Measurements from ENCODE around the gene MTERF4. TPM values are rescaled to one million over a fixed set of nuclear protein-coding genes. Genes with fewer than 3 reads are reported as not detected.

The MTERF4 gene
- polyA plus RNA-seq, 1 donor from 2014 or later, result 142 TPM

DNA sequence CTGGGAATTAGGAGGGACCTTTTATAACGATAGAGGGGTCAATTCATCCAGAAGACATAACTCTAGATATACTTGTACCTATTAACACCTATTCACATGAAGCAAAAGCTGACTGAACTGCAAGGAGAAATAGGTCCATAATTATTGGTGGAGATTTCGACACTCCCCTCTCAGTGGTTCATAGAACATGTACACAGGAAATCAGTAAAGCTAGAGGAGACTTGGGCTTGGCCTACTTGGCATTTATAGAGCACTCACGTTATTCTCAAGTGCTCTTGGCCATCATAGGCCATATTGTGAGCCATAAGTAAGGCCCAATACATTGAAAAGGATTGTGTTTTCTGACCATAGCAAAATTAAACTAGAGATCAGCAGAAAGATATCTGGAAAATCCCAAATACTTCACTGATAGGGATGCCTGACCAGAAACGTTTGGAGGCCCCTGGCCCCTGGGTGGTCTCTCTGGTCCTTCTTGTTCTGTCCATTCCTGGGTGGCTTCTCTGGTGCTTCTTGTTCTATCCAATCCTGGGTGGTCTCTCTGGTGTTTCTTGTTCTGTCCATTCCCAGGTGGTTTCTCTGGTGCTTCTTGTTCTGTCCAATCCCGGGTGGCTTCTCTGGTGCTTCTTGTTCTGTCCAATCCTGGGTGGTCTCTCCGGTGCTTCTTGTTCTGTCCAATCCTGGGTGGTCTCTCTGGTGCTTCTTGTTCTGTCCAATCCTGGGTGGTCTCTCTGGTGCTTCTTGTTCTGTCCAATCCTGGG is 54.7 kb downstream of the MTERF4 start:
- H3K27me3 ChIP-seq (ENCODE audit: insufficient read depth, low read depth, low read length), result peaks cover 26% of the 10 kb centered on the region
- H3K9me3 ChIP-seq (ENCODE audit: low read length), result no peaks in the 10 kb centered on the region
- no peaks in the 10 kb centered on the region for H3F3A ChIP-seq (ENCODE audit: insufficient read depth, low read length, poor library complexity, severe bottlenecking)
- H3K36me3 ChIP-seq (ENCODE audit: insufficient read depth, low read length), result no peaks in the 10 kb centered on the region
- no peak overlapping the region for H3K4me3 ChIP-seq (ENCODE audit: low read length)
- no peaks in the 10 kb centered on the region for H3K79me2 ChIP-seq (replicated peaks; ENCODE audit: insufficient read depth, low read length)
- no peaks in the 10 kb centered on the region for H3K9me2 ChIP-seq (ENCODE audit: insufficient read depth, low read length)
- no peak overlapping the region for H3K9ac ChIP-seq (ENCODE audit: low read length)
- H4K20me1 ChIP-seq (ENCODE audit: insufficient read depth), result no peaks in the 10 kb centered on the region
- TF ChIP-seq EZH2 (IDR thresholded peaks at IDR 0.05; ENCODE audit: borderline replicate concordance, insufficient read depth, low read length, poor library complexity, severe bottlenecking) (no peak), SMC3 (conservative IDR thresholded peaks at IDR 0.05; ENCODE audit: poor library complexity) (no peak)
- TF ChIP-seq, protein P1, sequence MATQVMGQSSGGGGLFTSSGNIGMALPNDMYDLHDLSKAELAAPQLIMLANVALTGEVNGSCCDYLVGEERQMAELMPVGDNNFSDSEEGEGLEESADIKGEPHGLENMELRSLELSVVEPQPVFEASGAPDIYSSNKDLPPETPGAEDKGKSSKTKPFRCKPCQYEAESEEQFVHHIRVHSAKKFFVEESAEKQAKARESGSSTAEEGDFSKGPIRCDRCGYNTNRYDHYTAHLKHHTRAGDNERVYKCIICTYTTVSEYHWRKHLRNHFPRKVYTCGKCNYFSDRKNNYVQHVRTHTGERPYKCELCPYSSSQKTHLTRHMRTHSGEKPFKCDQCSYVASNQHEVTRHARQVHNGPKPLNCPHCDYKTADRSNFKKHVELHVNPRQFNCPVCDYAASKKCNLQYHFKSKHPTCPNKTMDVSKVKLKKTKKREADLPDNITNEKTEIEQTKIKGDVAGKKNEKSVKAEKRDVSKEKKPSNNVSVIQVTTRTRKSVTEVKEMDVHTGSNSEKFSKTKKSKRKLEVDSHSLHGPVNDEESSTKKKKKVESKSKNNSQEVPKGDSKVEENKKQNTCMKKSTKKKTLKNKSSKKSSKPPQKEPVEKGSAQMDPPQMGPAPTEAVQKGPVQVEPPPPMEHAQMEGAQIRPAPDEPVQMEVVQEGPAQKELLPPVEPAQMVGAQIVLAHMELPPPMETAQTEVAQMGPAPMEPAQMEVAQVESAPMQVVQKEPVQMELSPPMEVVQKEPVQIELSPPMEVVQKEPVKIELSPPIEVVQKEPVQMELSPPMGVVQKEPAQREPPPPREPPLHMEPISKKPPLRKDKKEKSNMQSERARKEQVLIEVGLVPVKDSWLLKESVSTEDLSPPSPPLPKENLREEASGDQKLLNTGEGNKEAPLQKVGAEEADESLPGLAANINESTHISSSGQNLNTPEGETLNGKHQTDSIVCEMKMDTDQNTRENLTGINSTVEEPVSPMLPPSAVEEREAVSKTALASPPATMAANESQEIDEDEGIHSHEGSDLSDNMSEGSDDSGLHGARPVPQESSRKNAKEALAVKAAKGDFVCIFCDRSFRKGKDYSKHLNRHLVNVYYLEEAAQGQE (IDR thresholded peaks at IDR 0.05; ENCODE audit: borderline replicate concordance), result no peak
- H3K27ac ChIP-seq (ENCODE audit: low read length), result no peak overlapping the region
- H3K4me2 ChIP-seq (ENCODE audit: low read length), result no peak overlapping the region
- no peak overlapping the region for H2AFZ ChIP-seq (ENCODE audit: low read depth, low read length)

Small RNA genes within 50 kb of the gene (small RNA-seq; reads per million reads assigned to genes)
- gene AC005237.2, result 0 reads per million in 3 experiments

Other genes with a start within 250 kb of the MTERF4 start
- gene AGXT, start 233.5 kb downstream of the MTERF4 start, polyA plus RNA-seq, result not detected in 2 replicates
- not detected in 2 replicates for gene MAB21L4, start 206.1 kb downstream of the MTERF4 start, polyA plus RNA-seq
- gene CROCC2, start 196.0 kb downstream of the MTERF4 start, polyA plus RNA-seq, result 0.09 TPM in 1 of 2 replicates, not detected in the other
- gene SNED1, start 103.7 kb downstream of the MTERF4 start, polyA plus RNA-seq, result 0.04 and 0.32 TPM in 2 replicates
- 26.0 and 32.6 TPM in 2 replicates for gene PASK, start 47.2 kb upstream of the MTERF4 start, polyA plus RNA-seq
- 53.0 and 59.3 TPM in 2 replicates for gene PPP1R7, start 48.2 kb upstream of the MTERF4 start, polyA plus RNA-seq
- not detected in 2 replicates for gene ANO7, start 86.4 kb upstream of the MTERF4 start, polyA plus RNA-seq
- 61.9 and 87.0 TPM in 2 replicates for gene HDLBP, start 213.4 kb upstream of the MTERF4 start, polyA plus RNA-seq
- 454 and 467 TPM in 2 replicates for gene SEPTIN2, start 213.6 kb upstream of the MTERF4 start, polyA plus RNA-seq